ENCODE results near the gene DOK1. TPM values are rescaled to one million over a fixed set of nuclear protein-coding genes. Genes with fewer than 3 reads are reported as not detected.

The DOK1 gene
- total RNA-seq, 1 donor, result 89.8 TPM

DNA sequence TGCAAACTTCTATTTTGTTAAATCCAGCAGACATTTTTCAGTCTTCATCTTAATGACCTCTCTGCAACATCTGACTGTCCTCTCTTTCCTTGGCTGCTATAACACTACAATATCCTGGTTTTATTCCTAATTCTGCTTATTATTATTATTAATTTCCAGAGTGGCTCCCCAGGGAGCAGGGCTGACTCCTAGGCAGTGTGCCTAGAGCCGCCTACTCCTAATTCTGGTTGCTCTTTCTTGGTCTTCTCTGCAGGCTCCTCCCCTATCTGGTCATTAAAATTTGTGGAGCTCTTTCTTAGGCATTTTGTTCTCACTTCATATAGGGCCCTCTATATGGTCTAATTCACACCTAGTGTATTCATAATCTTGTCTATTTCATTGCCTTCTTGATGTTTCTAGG lies 11.5 kb upstream of the DOK1 start:
- TF ChIP-seq, protein P1, sequence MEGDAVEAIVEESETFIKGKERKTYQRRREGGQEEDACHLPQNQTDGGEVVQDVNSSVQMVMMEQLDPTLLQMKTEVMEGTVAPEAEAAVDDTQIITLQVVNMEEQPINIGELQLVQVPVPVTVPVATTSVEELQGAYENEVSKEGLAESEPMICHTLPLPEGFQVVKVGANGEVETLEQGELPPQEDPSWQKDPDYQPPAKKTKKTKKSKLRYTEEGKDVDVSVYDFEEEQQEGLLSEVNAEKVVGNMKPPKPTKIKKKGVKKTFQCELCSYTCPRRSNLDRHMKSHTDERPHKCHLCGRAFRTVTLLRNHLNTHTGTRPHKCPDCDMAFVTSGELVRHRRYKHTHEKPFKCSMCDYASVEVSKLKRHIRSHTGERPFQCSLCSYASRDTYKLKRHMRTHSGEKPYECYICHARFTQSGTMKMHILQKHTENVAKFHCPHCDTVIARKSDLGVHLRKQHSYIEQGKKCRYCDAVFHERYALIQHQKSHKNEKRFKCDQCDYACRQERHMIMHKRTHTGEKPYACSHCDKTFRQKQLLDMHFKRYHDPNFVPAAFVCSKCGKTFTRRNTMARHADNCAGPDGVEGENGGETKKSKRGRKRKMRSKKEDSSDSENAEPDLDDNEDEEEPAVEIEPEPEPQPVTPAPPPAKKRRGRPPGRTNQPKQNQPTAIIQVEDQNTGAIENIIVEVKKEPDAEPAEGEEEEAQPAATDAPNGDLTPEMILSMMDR (IDR thresholded peaks at IDR 0.05; ENCODE audit: extremely low read depth, low read depth, low read length), result no peak
- peaks cover 5% of the 10 kb centered on the region for H3K4me1 ChIP-seq (ENCODE audit: insufficient read depth, low read length)
- DNase-seq (ENCODE audit: insufficient read length, low spot score, missing footprints), result peak; percentile 66
- peaks cover 35% of the 10 kb centered on the region for H3K79me2 ChIP-seq (ENCODE audit: insufficient read depth, low read length)
- no peaks in the 10 kb centered on the region for H4K20me1 ChIP-seq (ENCODE audit: insufficient read depth, low read length)
- no peak overlapping the region for H3K27ac ChIP-seq (ENCODE audit: low read depth, low read length)
- H3K27me3 ChIP-seq (ENCODE audit: insufficient read depth, low read length), result no peaks in the 10 kb centered on the region
- no peak overlapping the region for H2AFZ ChIP-seq (ENCODE audit: low read length)
- H3K36me3 ChIP-seq (ENCODE audit: insufficient read depth, low read length), result peaks cover 56% of the 10 kb centered on the region
- H3K4me2 ChIP-seq (ENCODE audit: insufficient read depth, low read length), result no peak overlapping the region
- no peaks in the 10 kb centered on the region for H3K9me3 ChIP-seq (ENCODE audit: low read depth, low read length)
- no peak overlapping the region for H3K4me3 ChIP-seq (ENCODE audit: insufficient read depth, low read length)

DNA sequence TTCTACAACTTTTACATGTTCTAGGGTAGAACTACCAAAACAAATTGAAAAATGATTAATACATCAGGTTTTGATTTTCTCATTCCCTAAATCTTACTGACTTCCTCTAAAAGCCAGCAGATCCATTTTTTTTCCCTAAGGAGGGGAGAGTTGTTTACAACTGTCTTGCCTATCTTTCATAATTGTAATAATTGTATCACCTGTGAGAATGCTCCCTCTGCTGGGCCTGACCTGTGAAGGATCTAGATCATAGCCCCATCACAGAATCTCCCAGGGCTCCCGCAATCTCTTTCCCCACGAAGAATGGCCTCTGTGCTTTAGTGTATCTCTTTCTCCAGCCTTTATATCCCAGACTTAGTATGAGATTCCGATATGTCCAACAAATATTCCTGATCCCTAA lies 9.9 kb upstream of the DOK1 start:
- peaks cover 44% of the 10 kb centered on the region for H3K79me2 ChIP-seq (ENCODE audit: insufficient read depth, low read length)
- TF ChIP-seq, protein P1 (IDR thresholded peaks at IDR 0.05; ENCODE audit: extremely low read depth, low read depth, low read length), result no peak
- H3K9me3 ChIP-seq (ENCODE audit: low read depth, low read length), result no peaks in the 10 kb centered on the region
- H3K4me1 ChIP-seq (ENCODE audit: insufficient read depth, low read length), result peaks cover 18% of the 10 kb centered on the region
- no peak overlapping the region for H3K4me3 ChIP-seq (ENCODE audit: insufficient read depth, low read length)
- H3K27me3 ChIP-seq (ENCODE audit: insufficient read depth, low read length), result no peaks in the 10 kb centered on the region
- peak; percentile 48 for DNase-seq (ENCODE audit: insufficient read length, low spot score, missing footprints)
- no peak overlapping the region for H3K4me2 ChIP-seq (ENCODE audit: insufficient read depth, low read length)
- no peak overlapping the region for H3K27ac ChIP-seq (ENCODE audit: low read depth, low read length)
- peaks cover 50% of the 10 kb centered on the region for H3K36me3 ChIP-seq (ENCODE audit: insufficient read depth, low read length)
- H2AFZ ChIP-seq (ENCODE audit: low read length), result no peak overlapping the region
- no peaks in the 10 kb centered on the region for H4K20me1 ChIP-seq (ENCODE audit: insufficient read depth, low read length)

DNA sequence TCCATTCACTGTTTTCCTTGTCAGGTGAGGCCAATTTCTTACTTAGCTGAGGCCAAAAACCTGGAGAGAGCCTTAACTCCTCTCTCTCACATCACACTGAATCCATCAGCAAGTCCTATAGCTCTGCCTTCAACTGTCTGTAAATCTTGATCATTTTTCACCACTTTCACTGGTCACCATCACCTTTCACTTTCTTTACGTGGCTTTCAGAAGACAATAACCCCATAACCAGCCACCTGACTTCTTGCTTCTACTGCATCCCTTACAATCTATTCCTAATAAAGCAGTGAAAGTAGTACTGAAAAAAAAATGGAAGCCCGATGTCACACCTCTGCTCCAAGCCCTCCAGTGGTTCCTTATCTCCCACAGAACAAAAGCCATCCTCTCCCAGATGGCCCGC lies 8.5 kb upstream of the DOK1 start:
- H3K27ac ChIP-seq (ENCODE audit: low read depth, low read length), result peak overlapping the region; percentile 17
- H3K4me1 ChIP-seq (ENCODE audit: insufficient read depth, low read length), result peaks cover 30% of the 10 kb centered on the region
- H3K36me3 ChIP-seq (ENCODE audit: insufficient read depth, low read length), result peaks cover 55% of the 10 kb centered on the region
- no peaks in the 10 kb centered on the region for H4K20me1 ChIP-seq (ENCODE audit: insufficient read depth, low read length)
- no peak overlapping the region for H3K4me3 ChIP-seq (ENCODE audit: insufficient read depth, low read length)
- TF ChIP-seq, protein P1 (IDR thresholded peaks at IDR 0.05; ENCODE audit: extremely low read depth, low read depth, low read length), result no peak
- no peaks in the 10 kb centered on the region for H3K27me3 ChIP-seq (ENCODE audit: insufficient read depth, low read length)
- no peaks in the 10 kb centered on the region for H3K9me3 ChIP-seq (ENCODE audit: low read depth, low read length)
- no peak overlapping the region for H2AFZ ChIP-seq (ENCODE audit: low read length)
- H3K4me2 ChIP-seq (ENCODE audit: insufficient read depth, low read length), result no peak overlapping the region
- DNase-seq (ENCODE audit: insufficient read length, low spot score, missing footprints), result peak; percentile 58
- H3K79me2 ChIP-seq (ENCODE audit: insufficient read depth, low read length), result peaks cover 57% of the 10 kb centered on the region

DNA sequence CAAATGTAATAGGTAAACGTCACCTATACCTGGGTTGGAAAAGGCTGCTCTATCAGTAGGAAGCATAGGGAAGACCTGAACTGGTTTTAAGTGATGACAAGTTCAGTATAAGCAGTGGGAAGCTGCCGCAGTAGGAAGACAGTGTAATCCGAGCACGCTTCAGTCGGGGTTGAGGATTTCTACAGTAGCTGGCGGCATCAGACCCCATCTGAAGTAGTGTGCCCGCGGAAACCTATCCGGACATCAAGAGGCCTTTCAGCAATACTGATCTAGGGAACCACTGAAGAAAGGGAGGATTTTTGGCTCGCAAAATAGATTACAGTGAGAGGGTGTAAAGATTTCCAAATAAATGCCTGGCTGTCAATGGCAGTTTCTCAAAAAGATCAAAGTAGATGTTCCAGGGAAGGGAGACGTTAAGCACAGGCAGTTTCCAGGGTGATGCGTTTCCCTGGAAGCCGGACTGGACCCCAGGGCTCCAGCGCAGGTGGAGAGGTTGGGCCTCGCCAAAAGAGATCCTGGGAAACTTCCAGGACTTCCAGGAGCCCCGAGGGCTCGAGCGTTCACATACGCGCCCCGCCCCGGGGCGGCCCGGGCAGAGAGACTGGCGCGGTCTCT lies 6.1 kb upstream of the DOK1 start:
- H3K9me3 ChIP-seq (ENCODE audit: low read depth, low read length), result no peaks in the 10 kb centered on the region
- peak overlapping the region; percentile 68 for H3K27ac ChIP-seq (ENCODE audit: low read depth, low read length)
- no peaks in the 10 kb centered on the region for H3K27me3 ChIP-seq (ENCODE audit: insufficient read depth, low read length)
- no peaks in the 10 kb centered on the region for H4K20me1 ChIP-seq (ENCODE audit: insufficient read depth, low read length)
- peaks cover 51% of the 10 kb centered on the region for H3K4me1 ChIP-seq (ENCODE audit: insufficient read depth, low read length)
- H3K4me3 ChIP-seq (ENCODE audit: insufficient read depth, low read length), result peak overlapping the region; percentile 76
- H3K79me2 ChIP-seq (ENCODE audit: insufficient read depth, low read length), result peaks cover 77% of the 10 kb centered on the region
- DNase-seq (ENCODE audit: insufficient read length, low spot score, missing footprints), result peak; percentile 46
- H3K36me3 ChIP-seq (ENCODE audit: insufficient read depth, low read length), result peaks cover 60% of the 10 kb centered on the region
- peak overlapping the region; percentile 81 for H2AFZ ChIP-seq (ENCODE audit: low read length)
- TF ChIP-seq, protein P1 (IDR thresholded peaks at IDR 0.05; ENCODE audit: extremely low read depth, low read depth, low read length), result no peak
- H3K4me2 ChIP-seq (ENCODE audit: insufficient read depth, low read length), result peak overlapping the region; percentile 91
